SK-N-SH treated with all-trans-retinoic acid at 6 μM for 48 hours (cell line): ENCODE measurements around the gene TST.

Source experiments
- ARNTL ChIP-seq: fragments of 450-650 bp; formaldehyde crosslinking; IDR thresholded peaks from 2 replicates; pipeline ENCODE4 v1.5.0; 2020; ENCODE audit warnings: low read depth, mild to moderate bottlenecking, moderate library complexity, borderline replicate concordance
- SNAI2 ChIP-seq: fragments of 250-450 bp; sonication (Bioruptor Pico); IDR thresholded peaks from 2 replicates; pipeline ENCODE4 v1.5.0; 2020; ENCODE audit warnings: mild to moderate bottlenecking, moderate library complexity
- ZFP3 ChIP-seq: fragments of 250-450 bp; sonication (Bioruptor Pico); IDR thresholded peaks from 2 replicates; pipeline ENCODE4 v1.5.0; 2020; ENCODE audit warnings: mild to moderate bottlenecking, moderate library complexity
- ZNF565 ChIP-seq: fragments of 450-650 bp; formaldehyde crosslinking; conservative IDR thresholded peaks from 2 replicates; pipeline ENCODE4 v1.5.0; 2020; ENCODE audit warnings: low read depth, mild to moderate bottlenecking, moderate library complexity

DNA sequence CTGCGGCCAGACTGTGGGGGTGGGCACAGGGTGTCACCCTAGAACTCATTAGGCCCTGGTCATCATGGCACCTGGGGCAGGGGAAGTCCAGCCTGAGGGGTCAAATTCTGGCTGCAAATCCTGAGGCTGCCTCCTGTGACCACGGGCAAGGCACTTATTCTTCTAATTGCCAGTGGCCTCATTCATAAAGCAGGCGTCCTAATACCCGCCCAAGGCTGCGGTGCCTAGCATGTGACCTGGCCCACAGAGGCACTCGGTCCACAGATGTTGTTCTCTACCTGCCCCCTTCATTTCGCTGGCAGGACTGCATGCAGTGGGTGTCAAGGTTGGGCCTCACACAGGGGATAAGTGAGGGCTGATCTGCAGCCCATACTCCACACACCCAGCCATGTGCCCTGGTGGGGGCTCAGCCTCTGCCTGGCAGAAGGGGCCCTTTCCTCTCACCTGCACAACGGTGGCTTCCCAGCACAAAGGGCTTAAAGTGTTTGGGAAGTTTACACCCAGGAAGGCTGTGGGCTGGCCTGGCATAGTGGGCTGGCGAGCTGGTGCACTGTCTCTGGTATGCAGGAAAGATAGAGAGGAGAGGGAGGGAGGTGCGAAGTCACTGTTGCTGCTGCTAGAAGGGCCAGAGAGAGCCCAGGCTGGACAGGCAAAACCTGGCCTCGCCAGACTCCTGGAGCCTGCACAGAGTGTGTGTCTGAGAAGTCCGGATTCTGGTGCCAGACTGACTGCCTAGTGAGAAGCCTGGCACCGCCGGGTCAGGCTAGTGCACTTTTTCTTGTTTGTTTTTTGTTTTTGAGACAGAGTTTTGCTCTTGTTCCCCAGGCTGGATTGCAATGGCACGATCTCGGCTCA is 3.5 kb upstream of the TST start:
- TF ChIP-seq SNAI2 (CRISPR knock-in tag) (no peak), ARNTL (no peak), ZFP3 (CRISPR knock-in tag) (no peak), ZNF565 (CRISPR knock-in tag) (no peak)
